Panc1 (cell line): ENCODE data around the gene UGT1A9.

Experiments used
- CTCF ChIP-seq: fragments of 450-650 bp; IDR thresholded peaks from 2 replicates; pipeline ENCODE4 v1.5.1; 2017; ENCODE audit warnings: mild to moderate bottlenecking
- POLR2AphosphoS5 ChIP-seq: IDR thresholded peaks from 2 replicates; pipeline ENCODE4 v1.6.1; 2012; ENCODE audit warnings: mild to moderate bottlenecking, low read depth, low read length, moderate library complexity
- REST ChIP-seq, 2 experiments: IDR thresholded peaks; 2 replicates each; pipeline ENCODE4 v1.6.1; 2011 to 2012; ENCODE audit warnings: low read depth in 2 of 2, control low read depth in 1 of 2, low read length in 1 of 2, mild to moderate bottlenecking in 1 of 2, moderate library complexity in 1 of 2; ENCODE audit not compliant: insufficient read depth in 1 of 2
- SIN3A ChIP-seq: IDR thresholded peaks from 2 replicates; pipeline ENCODE4 v1.6.1; 2012; ENCODE audit warnings: low read depth, mild to moderate bottlenecking, low read length, moderate library complexity, borderline replicate concordance; ENCODE audit not compliant: insufficient read depth
- TCF7L2 ChIP-seq: IDR thresholded peaks from 2 replicates; pipeline ENCODE4 v1.6.1; 2011; ENCODE audit warnings: mild to moderate bottlenecking, low read depth, low read length, inconsistent platforms

- no peak for TF ChIP-seq CTCF
- no peak for TF ChIP-seq SIN3A
- TF ChIP-seq TCF7L2: no peak
- no peak for TF ChIP-seq POLR2AphosphoS5
- TF ChIP-seq REST (IDR thresholded peaks at IDR 0.05; ENCODE audit: insufficient read depth in 1 of 2, low read depth in 2 of 2, low read length in 1 of 2): no peak
Observed at GRCh38 chr2:233638836-233639235, 32.9 kb upstream of the UGT1A9 start.
